K562 (cell line): ENCODE results near the gene C16orf92. TPM values are rescaled to one million over a fixed set of nuclear protein-coding genes. Genes with fewer than 3 reads are reported as not detected.

Experiments
- ATF7 ChIP-seq: fragments of 450-650 bp; IDR thresholded peaks from 2 replicates; pipeline ENCODE4 v1.7.1; 2014; ENCODE audit warnings: mild to moderate bottlenecking, moderate library complexity
- CBFA2T3 ChIP-seq: fragments of 450-650 bp; IDR thresholded peaks from 2 replicates; pipeline ENCODE4 v1.6.1; 2017
- CBX8 ChIP-seq: fragments of 200-600 bp; sonication (generic); IDR thresholded peaks from 2 replicates; pipeline ENCODE4 v1.6.1; 2012; ENCODE audit warnings: borderline replicate concordance, mixed run types, low read depth, mild to moderate bottlenecking, moderate library complexity, mixed read lengths, low read length, control low read depth, inconsistent platforms; ENCODE audit not compliant: poor library complexity, severe bottlenecking; ENCODE audit errors: extremely low read depth
- DLX4 ChIP-seq: fragments of 250-450 bp; sonication (Bioruptor Pico); IDR thresholded peaks from 2 replicates; pipeline ENCODE4 v1.6.1; 2021; ENCODE audit warnings: mild to moderate bottlenecking
- FUS ChIP-seq: fragments of 200-400 bp; formaldehyde crosslinking; optimal IDR thresholded peaks from 2 replicates; pipeline ENCODE3; 2017; ENCODE audit warnings: low read depth, low read length
- HOXB6 ChIP-seq: fragments of 250-450 bp; sonication (Bioruptor Pico); IDR thresholded peaks from 2 replicates; pipeline ENCODE4 v1.5.1; 2022; ENCODE audit warnings: mild to moderate bottlenecking, borderline replicate concordance
- KAT7 ChIP-seq: sonication (generic); formaldehyde crosslinking; IDR thresholded peaks from 2 replicates; pipeline ENCODE4 v1.8.0; 2022; ENCODE audit warnings: missing genetic modification reagents, mild to moderate bottlenecking, borderline replicate concordance
- KAT8 ChIP-seq: fragments of 450-650 bp; IDR thresholded peaks from 2 replicates; pipeline ENCODE4 v1.6.1; 2016; ENCODE audit warnings: low read depth, mild to moderate bottlenecking
- MECOM ChIP-seq: fragments of 250-450 bp; sonication (Bioruptor Pico); IDR thresholded peaks from 2 replicates; pipeline ENCODE4 v1.8.0; 2022; ENCODE audit warnings: inconsistent platforms
- MLLT1 ChIP-seq, 2 experiments: fragments of 450-650 bp; IDR thresholded peaks; 2 replicates each; pipeline ENCODE4 v1.6.1; 2016
- NCOA4 ChIP-seq: fragments of 450-650 bp; IDR thresholded peaks from 2 replicates; pipeline ENCODE4 v1.6.1; 2018; ENCODE audit warnings: mild to moderate bottlenecking; ENCODE audit not compliant: partially characterized antibody
- NUFIP1 ChIP-seq: fragments of 450-650 bp; IDR thresholded peaks from 2 replicates; pipeline ENCODE4 v1.6.1; 2018; ENCODE audit not compliant: partially characterized antibody
- POLR3G ChIP-seq: IDR thresholded peaks from 2 replicates; pipeline ENCODE4 v1.6.1; 2011; ENCODE audit not compliant: insufficient read length, insufficient replicate concordance; ENCODE audit errors: extremely low read depth
- POU5F1 ChIP-seq: fragments of 150-350 bp; IDR thresholded peaks from 2 replicates; pipeline ENCODE4 v1.6.1; 2014; ENCODE audit warnings: borderline replicate concordance, low read length, low read depth, mild to moderate bottlenecking; ENCODE audit not compliant: partially characterized antibody
- PURB ChIP-seq: sonication (generic); formaldehyde crosslinking; IDR thresholded peaks from 2 replicates; pipeline ENCODE4 v1.9.0; 2021; ENCODE audit warnings: low read depth, mild to moderate bottlenecking, missing genetic modification reagents
- SIRT6 ChIP-seq: IDR thresholded peaks from one replicate; pipeline ENCODE4 v1.6.1; 2012; ENCODE audit warnings: low read depth, mild to moderate bottlenecking, control low read depth, inconsistent platforms, low read length, moderate library complexity
- SP1 ChIP-seq: sonication (generic); formaldehyde crosslinking; IDR thresholded peaks from 2 replicates; pipeline ENCODE4 v1.8.1; 2022; ENCODE audit warnings: mild to moderate bottlenecking, missing genetic modification reagents
- TBP ChIP-seq: optimal IDR thresholded peaks from 2 replicates; pipeline ENCODE3; 2011; ENCODE audit warnings: low read depth, low read length, improper control_type of control experiment
- UBTF ChIP-seq, 2 experiments: IDR thresholded peaks; 2 replicates each; pipeline ENCODE4 v1.6.1; 2012; ENCODE audit warnings: improper control_type of control experiment in 2 of 2, low read depth in 2 of 2, low read length in 2 of 2, borderline replicate concordance in 1 of 2
- ZNF121 ChIP-seq: sonication (generic); formaldehyde crosslinking; conservative IDR thresholded peaks from 2 replicates; pipeline ENCODE4 v1.8.0; 2022; ENCODE audit warnings: missing genetic modification reagents
- ZNF143 ChIP-seq: sonication (generic); formaldehyde crosslinking; IDR thresholded peaks from 2 replicates; pipeline ENCODE4 v1.9.0; 2022; ENCODE audit warnings: mild to moderate bottlenecking, missing genetic modification reagents
- ZNF398 ChIP-seq: fragments of 250-450 bp; sonication (Bioruptor Pico); IDR thresholded peaks from 2 replicates; pipeline ENCODE4 v1.8.0; 2021; ENCODE audit warnings: moderate library complexity, mild to moderate bottlenecking, inconsistent platforms
- ZZZ3 ChIP-seq: fragments of 450-650 bp; IDR thresholded peaks from 2 replicates; pipeline ENCODE4 v1.6.1; 2016; ENCODE audit warnings: antibody characterized with exemption, mild to moderate bottlenecking, moderate library complexity
- polyA plus RNA-seq, 8 experiments: library from polyadenylated mRNA; depleted of rRNA in 4 of 8; stranded (reverse) in 5 of 8; unstranded in 3 of 8; fragments of >200 nt; fragmentation: Nextera tagmentation in 2 of 8; fragmentation: Illumina TruSeq in 1 of 8; extraction: Ambion mirVana in 2 of 8; extraction: Trizol in 1 of 8; gene quantifications; 2 replicates each; pipeline versions ENCODE4 v1.2.1 to v1.2.3, GENCODE V29; 2011 to 2014; ENCODE audit warnings: inconsistent platforms in 1 of 8, missing spikeins in 1 of 8
- total RNA-seq, 7 experiments: library from RNA; depleted of rRNA in 6 of 7; stranded (reverse); fragments of >200 nt in 6 of 7; fragmentation: Illumina TruSeq in 2 of 7; extraction: Trizol in 2 of 7; gene quantifications; 2 replicates each; pipeline versions ENCODE4 v1.2.1 to v1.2.3, GENCODE V29; 2011 to 2021; ENCODE audit warnings: low replicate concordance in 1 of 7

The C16orf92 gene
- total and polyA plus RNA-seq, 9 of the 15 experiments (the other 6 are each of a cell fraction or from before 2014, with no cell fraction given): not detected

GRCh38 chr16:29995324-29995910 is 27.6 kb upstream of the C16orf92 start, which contains the start of gene HIRIP3 (continued):
- TF ChIP-seq UBTF (IDR thresholded peaks at IDR 0.05; ENCODE audit: borderline replicate concordance in 1 of 2, low read depth in 2 of 2, low read length in 2 of 2): no peak
- no peak for TF ChIP-seq SP1 (CRISPR knock-in tag)
- no peak for TF ChIP-seq MECOM (CRISPR knock-in tag)
- peak; percentile 57; the same call in 1 of the 2 replicates for TF ChIP-seq KAT7 (CRISPR knock-in tag)
- TF ChIP-seq ATF7: no peak
- TF ChIP-seq NUFIP1: no peak
- no peak for TF ChIP-seq DLX4 (CRISPR knock-in tag)
- TF ChIP-seq HOXB6 (CRISPR knock-in tag): no peak
- no peak for TF ChIP-seq SIRT6
- no peak for TF ChIP-seq MLLT1 (IDR thresholded peaks at IDR 0.05)
- TF ChIP-seq NCOA4: no peak
- no peak for TF ChIP-seq PURB (CRISPR knock-in tag)
- no peak for TF ChIP-seq FUS
- TF ChIP-seq ZNF121 (CRISPR knock-in tag): no peak; the same call in 1 of the 2 replicates
- TF ChIP-seq KAT8: 0 out of 2 replicates have a peak, but pooled peaks have one; percentile 33
- 0 out of 2 replicates have a peak, but pooled peaks have one; percentile 54 for TF ChIP-seq ZZZ3
- no peak for TF ChIP-seq POLR3G
- TF ChIP-seq CBX8: no peak
- peak; percentile 78 for TF ChIP-seq POU5F1
- TF ChIP-seq CBFA2T3: peak; percentile 8; the same call in 1 of the 2 replicates
- no peak for TF ChIP-seq ZNF398 (CRISPR knock-in tag)
- peak; percentile 79 for TF ChIP-seq TBP
- no peak for TF ChIP-seq ZNF143 (CRISPR knock-in tag)
